Tibial nerve (tissue), 4 donors: Measurements from ENCODE around the gene CEP135.

Experiments used
- EP300 ChIP-seq, 2 donors: sonication (generic); formaldehyde crosslinking; IDR thresholded peaks; one replicate each; pipeline ENCODE4 v1.6.1; 2017; ENCODE audit warnings: antibody characterized with exemption in 2 of 2, mild to moderate bottlenecking in 1 of 2
- POLR2A ChIP-seq, 2 donors: fragments of 450-650 bp; IDR thresholded peaks; one replicate each; pipeline ENCODE4 v1.6.1; 2017; ENCODE audit warnings: antibody characterized with exemption in 2 of 2, mild to moderate bottlenecking in 2 of 2, moderate library complexity in 2 of 2
- TF ChIP-seq, protein P1 (sequence below), 5 experiments: fragments of 200-600 bp in 3 of 5; fragments of 450-650 bp in 2 of 5; sonication (generic) in 3 of 5; IDR thresholded peaks; one replicate each; pipeline ENCODE4 v1.5.1; 2016 to 2019; ENCODE audit warnings: antibody characterized with exemption in 5 of 5, mild to moderate bottlenecking in 3 of 5, moderate library complexity in 2 of 5

DNA sequence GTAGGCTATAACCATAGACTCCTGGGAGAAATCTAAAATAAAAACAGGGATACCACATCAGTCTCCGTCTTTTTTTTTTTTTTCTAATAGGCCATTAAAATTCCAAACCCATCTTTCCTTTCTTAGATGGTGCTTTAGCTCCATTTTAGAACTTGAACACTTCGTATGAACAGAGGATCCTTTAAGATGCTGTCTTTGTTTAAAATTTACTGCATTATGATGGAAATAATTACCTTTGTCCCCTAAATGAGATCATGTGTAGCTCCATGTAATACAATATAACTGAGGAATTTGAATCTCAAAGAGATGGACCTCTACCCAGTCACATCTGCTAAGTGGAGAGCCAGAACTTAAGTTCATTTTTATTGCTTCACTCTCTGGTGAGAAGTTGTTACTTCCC, 47.9 kb downstream of the CEP135 start:
- TF ChIP-seq POLR2A (IDR thresholded peaks at IDR 0.05) (no peak), EP300 (IDR thresholded peaks at IDR 0.05) (no peak)
- TF ChIP-seq, protein P1, sequence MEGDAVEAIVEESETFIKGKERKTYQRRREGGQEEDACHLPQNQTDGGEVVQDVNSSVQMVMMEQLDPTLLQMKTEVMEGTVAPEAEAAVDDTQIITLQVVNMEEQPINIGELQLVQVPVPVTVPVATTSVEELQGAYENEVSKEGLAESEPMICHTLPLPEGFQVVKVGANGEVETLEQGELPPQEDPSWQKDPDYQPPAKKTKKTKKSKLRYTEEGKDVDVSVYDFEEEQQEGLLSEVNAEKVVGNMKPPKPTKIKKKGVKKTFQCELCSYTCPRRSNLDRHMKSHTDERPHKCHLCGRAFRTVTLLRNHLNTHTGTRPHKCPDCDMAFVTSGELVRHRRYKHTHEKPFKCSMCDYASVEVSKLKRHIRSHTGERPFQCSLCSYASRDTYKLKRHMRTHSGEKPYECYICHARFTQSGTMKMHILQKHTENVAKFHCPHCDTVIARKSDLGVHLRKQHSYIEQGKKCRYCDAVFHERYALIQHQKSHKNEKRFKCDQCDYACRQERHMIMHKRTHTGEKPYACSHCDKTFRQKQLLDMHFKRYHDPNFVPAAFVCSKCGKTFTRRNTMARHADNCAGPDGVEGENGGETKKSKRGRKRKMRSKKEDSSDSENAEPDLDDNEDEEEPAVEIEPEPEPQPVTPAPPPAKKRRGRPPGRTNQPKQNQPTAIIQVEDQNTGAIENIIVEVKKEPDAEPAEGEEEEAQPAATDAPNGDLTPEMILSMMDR (IDR thresholded peaks at IDR 0.05): no peak
